GM08714 (cell line): ENCODE results near the gene DNAAF8.
A peak's percentile ranks its signal among the peaks of the same experiment; 100 is the strongest.
"Not testable (repeated sequence)": the region's sequence is repeated elsewhere in the genome, so short reads cannot be mapped to it uniquely, and the experiment has no call there.

Source experiments
- H3K4me3 ChIP-seq: fragments of 200-500 bp; sonication (Bioruptor generic); 2 replicates; pipeline ENCODE4 v1.5.1; 2014; ENCODE audit warnings: mild to moderate bottlenecking, low read length, inconsistent platforms
- ZNF274 ChIP-seq: IDR thresholded peaks from 2 replicates; pipeline ENCODE4 v1.6.1; 2012; ENCODE audit warnings: mild to moderate bottlenecking, low read depth, low read length

Gene DNAAF8

GRCh38 chr16:4723071-4723767 is 11.1 kb upstream of the DNAAF8 start:
- no peak overlapping the region for H3K4me3 ChIP-seq
- no peak for TF ChIP-seq ZNF274

- H3K4me3 ChIP-seq, result no peak overlapping the region
- no peak for TF ChIP-seq ZNF274
These were observed 9.6 kb upstream of the DNAAF8 start for GRCh38 chr16:4724661-4725270.

GRCh38 chr16:4726616-4727015 is 7.7 kb upstream of the DNAAF8 start:
- no peak for TF ChIP-seq ZNF274
- no peak overlapping the region for H3K4me3 ChIP-seq

GRCh38 chr16:4728676-4729075 is 5.7 kb upstream of the DNAAF8 start:
- TF ChIP-seq ZNF274, result no peak
- no peak overlapping the region for H3K4me3 ChIP-seq

- H3K4me3 ChIP-seq, result no peak overlapping the region
- no peak for TF ChIP-seq ZNF274
These were observed 4.5 kb upstream of the DNAAF8 start for GRCh38 chr16:4729876-4730275.

- TF ChIP-seq ZNF274, result no peak
- peak overlapping the region; percentile 94 for H3K4me3 ChIP-seq
These were observed 1.1 kb upstream of the DNAAF8 start for GRCh38 chr16:4733211-4733742.

- no peak for TF ChIP-seq ZNF274
- peak overlapping the region; percentile 94 for H3K4me3 ChIP-seq
These were observed 632 bp upstream of the DNAAF8 start for GRCh38 chr16:4733747-4734062.

- no peak for TF ChIP-seq ZNF274
- peak overlapping the region; percentile 94 for H3K4me3 ChIP-seq
These were observed 596 bp downstream of the DNAAF8 start for GRCh38 chr16:4734730-4735535.

GRCh38 chr16:4736546-4736945 is 2.2 kb downstream of the DNAAF8 start:
- no peak overlapping the region for H3K4me3 ChIP-seq
- TF ChIP-seq ZNF274, result no peak

GRCh38 chr16:4737545-4737944 is 3.2 kb downstream of the DNAAF8 start:
- no peak for TF ChIP-seq ZNF274
- no peak overlapping the region for H3K4me3 ChIP-seq

- not testable (repeated sequence) for H3K4me3 ChIP-seq
These were observed 4.0 kb downstream of the DNAAF8 start for GRCh38 chr16:4738370-4738769.

- H3K4me3 ChIP-seq, result no peak overlapping the region
- TF ChIP-seq ZNF274, result no peak
These were observed 9.0 kb downstream of the DNAAF8 start for GRCh38 chr16:4743226-4743878.

- TF ChIP-seq ZNF274, result no peak
- H3K4me3 ChIP-seq, result no peak overlapping the region
These were observed 10.4 kb downstream of the DNAAF8 start for GRCh38 chr16:4744555-4745273.

GRCh38 chr16:4745274-4745569 is 10.9 kb downstream of the DNAAF8 start:
- TF ChIP-seq ZNF274, result no peak
- no peak overlapping the region for H3K4me3 ChIP-seq
